NT2/D1 (cell line): Measurements from ENCODE around the gene FAM124A.

Source experiments
- SUZ12 ChIP-seq: IDR thresholded peaks from 2 replicates; pipeline ENCODE4 v1.6.1; 2011; ENCODE audit not compliant: insufficient read length, insufficient read depth; ENCODE audit errors: extremely low read depth
- YY1 ChIP-seq: IDR thresholded peaks from 2 replicates; pipeline ENCODE4 v1.6.1; 2011; ENCODE audit not compliant: insufficient read length, insufficient read depth
- ZNF274 ChIP-seq: IDR thresholded peaks from 2 replicates; pipeline ENCODE4 v1.6.1; 2011; ENCODE audit warnings: mild to moderate bottlenecking, low read depth, low read length

DNA sequence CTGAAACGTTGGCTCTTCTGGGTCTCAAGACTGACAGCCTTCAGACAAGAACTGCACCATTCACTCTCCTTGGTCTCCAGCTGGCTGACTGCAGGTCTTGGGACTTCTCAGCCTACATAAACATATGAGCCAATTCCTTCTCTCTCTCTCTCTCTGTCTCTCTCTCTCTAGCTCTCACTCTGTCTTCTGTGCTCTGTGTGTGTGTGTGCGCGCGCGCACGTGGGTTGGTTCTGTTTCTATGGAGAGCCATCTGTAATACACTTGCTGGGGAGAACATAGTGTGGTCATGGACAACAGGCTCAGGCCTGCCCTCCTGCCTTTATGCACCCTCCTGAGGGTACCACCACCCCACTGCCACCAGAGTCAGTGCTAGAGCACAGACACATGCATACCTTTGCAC, 103.6 kb downstream of the FAM124A start:
- no peak for TF ChIP-seq YY1
- TF ChIP-seq ZNF274 = no peak
- TF ChIP-seq SUZ12 = no peak
